Caco-2 (cell line): ENCODE data around the gene TNP1. TPM values are rescaled to one million over a fixed set of nuclear protein-coding genes. Genes with fewer than 3 reads are reported as not detected.

Experiments
- BruUV-seq: library from RNA; stranded (reverse); fragments of 400-500 nt; replicated peaks from 2 replicates; lab custom pipeline; 2021; lab: Mats Ljungman, UMichigan
- CTCF ChIA-PET: fragments of 300-600 bp; sonication (Branson Sonifier 250); formaldehyde crosslinking; loops from one replicate; lab custom pipeline; 2022; ENCODE audit warnings: antibody characterized with exemption; lab: Charles Lee
- POLR2A ChIA-PET: fragments of 300-600 bp; sonication (Branson Sonifier 250); formaldehyde crosslinking; loops from one replicate; lab custom pipeline; 2022; ENCODE audit warnings: antibody characterized with exemption; lab: Charles Lee
- DNase-seq, 2 experiments: peaks; one replicate each; pipeline versions ENCODE4 v3.0.0 to v3.0.0-alpha.2; 2020 to 2022
- H3K27me3 ChIP-seq: replicated peaks from 2 replicates; pipeline ENCODE4 v1.6.0; 2011; ENCODE audit warnings: low read length; ENCODE audit not compliant: control insufficient read depth, insufficient read depth
- H3K36me3 ChIP-seq: 2 replicates; pipeline ENCODE4 v1.5.1; 2011; ENCODE audit warnings: low read length; ENCODE audit not compliant: control insufficient read depth, insufficient read depth
- H3K4me1 ChIP-seq: fragments of 250-450 bp; sonication (Bioruptor Pico); 2 replicates; pipeline ENCODE4 v1.5.1; 2020; ENCODE audit warnings: mild to moderate bottlenecking
- H3K4me3 ChIP-seq: 2 replicates; pipeline ENCODE4 v1.5.1; 2011; ENCODE audit warnings: low read depth, mild to moderate bottlenecking, control low read depth, low read length
- H3K9me3 ChIP-seq: fragments of 250-450 bp; sonication (Bioruptor Pico); 2 replicates; pipeline ENCODE4 v1.5.1; 2020; ENCODE audit warnings: mild to moderate bottlenecking, moderate library complexity
- H3K27ac Mint-ChIP-seq: one replicate; pipeline ENCODE4 v1.8.0; 2022; ENCODE audit warnings: mixed read lengths; ENCODE audit not compliant: unreplicated experiment
- H3K27me3 Mint-ChIP-seq: one replicate; pipeline ENCODE4 v1.8.0; 2022; ENCODE audit warnings: mixed read lengths; ENCODE audit not compliant: insufficient read depth, unreplicated experiment
- H3K36me3 Mint-ChIP-seq: one replicate; pipeline ENCODE4 v1.8.0; 2022; ENCODE audit warnings: mild to moderate bottlenecking, mixed read lengths; ENCODE audit not compliant: insufficient read depth, unreplicated experiment
- H3K4me1 Mint-ChIP-seq: one replicate; pipeline ENCODE4 v1.8.0; 2022; ENCODE audit warnings: low read depth, mixed read lengths; ENCODE audit not compliant: unreplicated experiment
- H3K4me3 Mint-ChIP-seq: one replicate; pipeline ENCODE4 v1.8.0; 2022; ENCODE audit warnings: mild to moderate bottlenecking, moderate library complexity, mixed read lengths; ENCODE audit not compliant: unreplicated experiment
- H3K9me3 Mint-ChIP-seq: one replicate; pipeline ENCODE4 v1.8.0; 2022; ENCODE audit warnings: mixed read lengths; ENCODE audit not compliant: unreplicated experiment
- CTCF ChIP-seq, 2 experiments: fragments of 200-600 bp in 1 of 2; IDR thresholded peaks; 1 replicate in 1 of 2; 2 replicates in 1 of 2; pipeline versions ENCODE4 v1.5.1 to v1.8.0; 2011 to 2022; ENCODE audit warnings: antibody characterized with exemption in 1 of 2, control low read depth in 1 of 2, inconsistent platforms in 1 of 2, low read depth in 1 of 2, low read length in 1 of 2, mild to moderate bottlenecking in 1 of 2, moderate library complexity in 1 of 2; ENCODE audit not compliant: insufficient read depth in 1 of 2, severe bottlenecking in 1 of 2, unreplicated experiment in 1 of 2
- intact Hi-C: fragments of 100-400 bp; cut with micrococcal nuclease; formaldehyde crosslinking; loops from one replicate; pipeline ENCODE4 v1.10.0; 2022; ENCODE audit not compliant: unreplicated experiment
- total RNA-seq: library from RNA; stranded (reverse); gene quantifications from 2 replicates; pipeline ENCODE4 v1.2.3, GENCODE V29; 2022

The TNP1 gene
- total RNA-seq, 1 experiment from 2014 or later, result not detected

- intact Hi-C loops, result no loop called here
Observed at GRCh38 chr2:216882876-216883275, 23.0 kb upstream of the TNP1 start.

GRCh38 chr2:216881411-216881810 lies 21.5 kb upstream of the TNP1 start:
- no peak overlapping the region for H3K4me3 Mint-ChIP-seq
- ChIA-PET CTCF (no interaction called here), POLR2A (no interaction called here)
- no peaks in the 10 kb centered on the region for H3K27me3 Mint-ChIP-seq
- no peaks in the 10 kb centered on the region for H3K4me1 Mint-ChIP-seq
- TF ChIP-seq CTCF (IDR thresholded peaks at IDR 0.05; ENCODE audit: insufficient read depth in 1 of 2, low read depth in 1 of 2, low read length in 1 of 2, severe bottlenecking in 1 of 2, unreplicated experiment in 1 of 2), result no peak
- no TSS peak for BruUV-seq
- no peak overlapping the region for H3K27ac Mint-ChIP-seq
- Histone ChIP-seq H3K36me3 (no peaks in the 10 kb centered on the region), H3K4me3 (no peak overlapping the region), H3K9me3 (0 out of 2 replicates have a peak, but pooled peaks cover 5% of the 10 kb centered on the region), H3K27me3 (no peaks in the 10 kb centered on the region), H3K4me1 (no peaks in the 10 kb centered on the region)
- no peak for DNase-seq
- H3K36me3 Mint-ChIP-seq, result no peaks in the 10 kb centered on the region
- intact Hi-C loops, result no loop called here
- H3K9me3 Mint-ChIP-seq, result no peaks in the 10 kb centered on the region

More at GRCh38 chr2:216882876-216883275, 23.0 kb upstream of the TNP1 start:
- Mint-ChIP-seq H3K36me3 (no peaks in the 10 kb centered on the region), H3K4me1 (no peaks in the 10 kb centered on the region), H3K27ac (no peak overlapping the region), H3K27me3 (no peaks in the 10 kb centered on the region), H3K9me3 (no peaks in the 10 kb centered on the region), H3K4me3 (no peak overlapping the region)
- Histone ChIP-seq H3K4me1 (no peaks in the 10 kb centered on the region), H3K27me3 (no peaks in the 10 kb centered on the region), H3K9me3 (0 out of 2 replicates have a peak, but pooled peaks cover 5% of the 10 kb centered on the region), H3K4me3 (no peak overlapping the region), H3K36me3 (no peaks in the 10 kb centered on the region)
- BruUV-seq, result no TSS peak
- DNase-seq, result no peak
- ChIA-PET POLR2A (no interaction called here), CTCF (no interaction called here)
- no peak for TF ChIP-seq CTCF (IDR thresholded peaks at IDR 0.05; ENCODE audit: insufficient read depth in 1 of 2, low read depth in 1 of 2, low read length in 1 of 2, severe bottlenecking in 1 of 2, unreplicated experiment in 1 of 2)

- H3K4me3 Mint-ChIP-seq, result no peak overlapping the region
- no peaks in the 10 kb centered on the region for H3K4me1 Mint-ChIP-seq
- no peak overlapping the region for H3K27ac Mint-ChIP-seq
- intact Hi-C loops, result no loop called here
- BruUV-seq, result no TSS peak
- Histone ChIP-seq H3K4me3 (no peak overlapping the region), H3K27me3 (no peaks in the 10 kb centered on the region), H3K36me3 (no peaks in the 10 kb centered on the region), H3K9me3 (no peaks in the 10 kb centered on the region), H3K4me1 (no peaks in the 10 kb centered on the region)
- no peaks in the 10 kb centered on the region for H3K9me3 Mint-ChIP-seq
- DNase-seq, result no peak
- no peaks in the 10 kb centered on the region for H3K27me3 Mint-ChIP-seq
- ChIA-PET CTCF (no interaction called here), POLR2A (no interaction called here)
- no peaks in the 10 kb centered on the region for H3K36me3 Mint-ChIP-seq
- no peak for TF ChIP-seq CTCF (IDR thresholded peaks at IDR 0.05; ENCODE audit: insufficient read depth in 1 of 2, low read depth in 1 of 2, low read length in 1 of 2, severe bottlenecking in 1 of 2, unreplicated experiment in 1 of 2)
Observed at GRCh38 chr2:216880509-216881184, 20.8 kb upstream of the TNP1 start.
